Liver (tissue), 9 donors: ENCODE data around the gene HOXB3. TPM values are rescaled to one million over a fixed set of nuclear protein-coding genes. Genes with fewer than 3 reads are reported as not detected.

Experiments used
- DNase-seq: peaks from one replicate; pipeline ENCODE4 v3.0.0-alpha.2; 2017; ENCODE audit warnings: low spot score
- H3K27ac ChIP-seq, 2 donors: one replicate each; pipeline ENCODE4 v1.7.0; 2013; ENCODE audit warnings: inconsistent platforms in 2 of 2, low read length in 2 of 2, control low read depth in 1 of 2, low read depth in 1 of 2, mild to moderate bottlenecking in 1 of 2
- H3K27me3 ChIP-seq, 4 donors: one replicate each; pipeline versions ENCODE4 v1.6.1 to v1.7.0; 2013; ENCODE audit warnings: low read length in 3 of 4, inconsistent platforms in 1 of 4, mild to moderate bottlenecking in 1 of 4, moderate library complexity in 1 of 4; ENCODE audit not compliant: control insufficient read depth in 4 of 4, insufficient read depth in 4 of 4
- H3K36me3 ChIP-seq, 4 donors: one replicate each; pipeline versions ENCODE4 v1.6.1 to v1.7.0; 2013; ENCODE audit warnings: low read length in 3 of 4, mild to moderate bottlenecking in 3 of 4, low read depth in 1 of 4, moderate library complexity in 1 of 4; ENCODE audit not compliant: control insufficient read depth in 4 of 4, insufficient read depth in 3 of 4
- H3K4me1 ChIP-seq, 4 donors: one replicate each; pipeline versions ENCODE4 v1.6.1 to v1.7.0; 2013; ENCODE audit warnings: low read length in 3 of 4, mild to moderate bottlenecking in 3 of 4, moderate library complexity in 1 of 4; ENCODE audit not compliant: control insufficient read depth in 4 of 4, insufficient read depth in 4 of 4
- H3K4me3 ChIP-seq, 3 donors: one replicate each; pipeline versions ENCODE4 v1.6.1 to v1.7.0; 2013; ENCODE audit warnings: low read length in 3 of 3, control low read depth in 1 of 3, low read depth in 1 of 3, mild to moderate bottlenecking in 1 of 3
- H3K9ac ChIP-seq, 2 donors: one replicate each; pipeline ENCODE4 v1.7.0; 2013; ENCODE audit warnings: low read length in 2 of 2, mild to moderate bottlenecking in 2 of 2, moderate library complexity in 2 of 2, control low read depth in 1 of 2, low read depth in 1 of 2
- H3K9me3 ChIP-seq, 4 donors: one replicate each; pipeline versions ENCODE4 v1.6.1 to v1.7.0; 2013; ENCODE audit warnings: low read length in 3 of 4; ENCODE audit not compliant: control insufficient read depth in 4 of 4
- ATF3 ChIP-seq: IDR thresholded peaks from 2 replicates; pipeline ENCODE4 v1.6.1; 2016; ENCODE audit warnings: antibody characterized with exemption
- CTCF ChIP-seq: fragments of 150-350 bp; IDR thresholded peaks from 2 replicates; pipeline ENCODE4 v1.5.1; 2017; ENCODE audit warnings: improper control_type of control experiment, low read depth, low read length; ENCODE audit not compliant: missing input control
- EGR1 ChIP-seq, 2 donors: IDR thresholded peaks; 2 replicates each; pipeline ENCODE4 v1.6.1; 2016 to 2018; ENCODE audit warnings: antibody characterized with exemption in 2 of 2, low read depth in 2 of 2
- FOXA1 ChIP-seq: IDR thresholded peaks from 2 replicates; pipeline ENCODE4 v1.6.1; 2016; ENCODE audit warnings: antibody characterized with exemption
- FOXA2 ChIP-seq: IDR thresholded peaks from 2 replicates; pipeline ENCODE4 v1.6.1; 2016; ENCODE audit warnings: antibody characterized with exemption
- GABPA ChIP-seq, 2 donors: IDR thresholded peaks in 1 of 2; conservative IDR thresholded peaks in 1 of 2; 2 replicates each; pipeline ENCODE4 v1.6.1; 2016; ENCODE audit warnings: antibody characterized with exemption in 2 of 2, mild to moderate bottlenecking in 1 of 2, moderate library complexity in 1 of 2
- HNF4A ChIP-seq, 2 donors: conservative IDR thresholded peaks; 2 replicates each; pipeline ENCODE4 v1.6.1; 2016; ENCODE audit warnings: antibody characterized with exemption in 2 of 2, mild to moderate bottlenecking in 2 of 2
- HNF4G ChIP-seq: IDR thresholded peaks from 2 replicates; pipeline ENCODE4 v1.6.1; 2016; ENCODE audit warnings: antibody characterized with exemption
- JUND ChIP-seq, 2 donors: IDR thresholded peaks; 2 replicates each; pipeline ENCODE4 v1.6.1; 2016; ENCODE audit warnings: antibody characterized with exemption in 2 of 2
- MAX ChIP-seq: IDR thresholded peaks from 2 replicates; pipeline ENCODE4 v1.6.1; 2016; ENCODE audit warnings: antibody characterized with exemption
- NR2F2 ChIP-seq: IDR thresholded peaks from 2 replicates; pipeline ENCODE4 v1.6.1; 2016; ENCODE audit warnings: antibody characterized with exemption
- RAD21 ChIP-seq, 2 donors: IDR thresholded peaks; 2 replicates each; pipeline ENCODE4 v1.6.1; 2016; ENCODE audit warnings: antibody characterized with exemption in 2 of 2, mild to moderate bottlenecking in 2 of 2
- REST ChIP-seq: IDR thresholded peaks from 2 replicates; pipeline ENCODE4 v1.6.1; 2016; ENCODE audit warnings: antibody characterized with exemption, mild to moderate bottlenecking
- SP1 ChIP-seq: IDR thresholded peaks from 2 replicates; pipeline ENCODE4 v1.6.1; 2018; ENCODE audit warnings: antibody characterized with exemption, mild to moderate bottlenecking
- TAF1 ChIP-seq: conservative IDR thresholded peaks from 2 replicates; pipeline ENCODE4 v1.6.1; 2016; ENCODE audit warnings: antibody characterized with exemption, mild to moderate bottlenecking
- YY1 ChIP-seq: IDR thresholded peaks from 2 replicates; pipeline ENCODE4 v1.6.1; 2016; ENCODE audit warnings: antibody characterized with exemption, mild to moderate bottlenecking
- ZBTB33 ChIP-seq: IDR thresholded peaks from 2 replicates; pipeline ENCODE4 v1.6.1; 2016; ENCODE audit warnings: antibody characterized with exemption
- WGBS: extraction: QIAGEN DNeasy Blood & Tissue Kit; methylation state at CpG from one replicate; pipeline ENCODE4 v1.1.7; 2013; 5-methylcytosine and 5-hydroxymethylcytosine counted together
- polyA plus RNA-seq, 2 donors: library from polyadenylated mRNA; stranded (reverse) in 1 of 2; unstranded in 1 of 2; fragments of 200-250 nt in 1 of 2; fragments of >200 nt in 1 of 2; fragmentation: Nextera tagmentation in 1 of 2; extraction: Ambion mirVana in 1 of 2; gene quantifications; one replicate each; pipeline versions ENCODE4 v1.2.1 to v1.2.3, GENCODE V29; 2013 to 2015
- total RNA-seq, 2 donors: library from RNA; depleted of rRNA; stranded (reverse); fragments of >200 nt; gene quantifications; one replicate each; pipeline ENCODE4 v1.2.3, GENCODE V29; 2014
- donor health status: healthy.
- donor health status: healthy.
- donor health status: healthy.
- donor health status: healthy.
- donor health status: healthy.

The HOXB3 gene
- total and polyA plus RNA-seq, 4 donors = 0.75 to 2.2 (median 1.2) TPM

- WGBS = 37% methylated on average over 70 of the region's 70 CpGs
- Histone ChIP-seq H3K9me3 (no peaks in the 10 kb centered on the region), H3K27ac (no peak overlapping the region), H3K9ac (no peak overlapping the region), H3K4me3 (peak overlapping the region in 1 of 3 donors; percentile 22), H3K27me3 (peaks cover 0 to 9% (median 3%) of the 10 kb centered on the region in 4 donors), H3K36me3 (no peaks in the 10 kb centered on the region), H3K4me1 (peaks cover 0 to 3% (median 0%) of the 10 kb centered on the region in 4 donors)
- TF ChIP-seq YY1 (no peak), ZBTB33 (no peak), RAD21 (IDR thresholded peaks at IDR 0.05) (no peak), SP1 (no peak), JUND (IDR thresholded peaks at IDR 0.05) (no peak), GABPA (IDR thresholded peaks at IDR 0.05 in 1 of 2, conservative IDR thresholded peaks at IDR 0.05 in 1 of 2) (no peak), HNF4G (no peak), NR2F2 (no peak), MAX (no peak), REST (no peak)
- DNase-seq = no peak
Observed at GRCh38 chr17:48550502-48551213, 39.4 kb downstream of the HOXB3 start.

GRCh38 chr17:48549914-48550501, 40.0 kb downstream of the HOXB3 start:
- Histone ChIP-seq H3K27me3 (peaks cover 0 to 9% (median 3%) of the 10 kb centered on the region in 4 donors), H3K36me3 (no peaks in the 10 kb centered on the region), H3K27ac (no peak overlapping the region), H3K9ac (no peak overlapping the region), H3K4me1 (peaks cover 0 to 3% (median 0%) of the 10 kb centered on the region in 4 donors), H3K4me3 (no peak overlapping the region), H3K9me3 (no peaks in the 10 kb centered on the region)
- whole genome bisulfite sequencing = 40% methylated on average over 18 of the region's 18 CpGs
- TF ChIP-seq YY1 = no peak
- no peak for TF ChIP-seq SP1
- no peak for TF ChIP-seq ATF3
- TF ChIP-seq TAF1 = no peak
- no peak for TF ChIP-seq CTCF
- TF ChIP-seq HNF4G = no peak
- no peak for TF ChIP-seq FOXA1
- no peak for TF ChIP-seq FOXA2
- TF ChIP-seq EGR1 (IDR thresholded peaks at IDR 0.05; ENCODE audit: low read depth in 2 of 2) = no peak
- TF ChIP-seq JUND (IDR thresholded peaks at IDR 0.05) = no peak
- no peak for TF ChIP-seq GABPA (IDR thresholded peaks at IDR 0.05 in 1 of 2, conservative IDR thresholded peaks at IDR 0.05 in 1 of 2)
- no peak for TF ChIP-seq HNF4A (conservative IDR thresholded peaks at IDR 0.05)
- no peak for TF ChIP-seq RAD21 (IDR thresholded peaks at IDR 0.05)
- no peak for TF ChIP-seq NR2F2
- no peak for DNase-seq
